HEK293 (cell line): ENCODE results near the gene ZNF28.

Experiments
- CTCF ChIA-PET: fragments of 350-600 bp; formaldehyde crosslinking; extraction: SDS; loops from one replicate; lab custom pipeline; 2021; ENCODE audit warnings: antibody characterized with exemption; lab: Yijun Ruan, JAX
- POLR2A ChIA-PET: fragments of 300-600 bp; formaldehyde crosslinking; extraction: SDS; loops from one replicate; lab custom pipeline; 2020; ENCODE audit warnings: antibody characterized with exemption, inconsistent platforms; lab: Yijun Ruan, JAX
- H3K27ac ChIP-seq: fragments of 200-500 bp; sonication (Bioruptor generic); 2 replicates; pipeline ENCODE4 v1.5.1; 2014; ENCODE audit warnings: low read depth, low read length, control low read depth, inconsistent platforms; ENCODE audit errors: extremely low read depth
- H3K36me3 ChIP-seq, 2 experiments: fragments of 200-500 bp in 1 of 2; sonication (Bioruptor generic) in 1 of 2; 1 replicate in 1 of 2; 2 replicates in 1 of 2; pipeline ENCODE4 v1.5.1; 2014 to 2017; ENCODE audit warnings: inconsistent platforms in 2 of 2, low read length in 2 of 2; ENCODE audit not compliant: control insufficient read depth in 2 of 2, insufficient read depth in 1 of 2
- H3K4me1 ChIP-seq: fragments of 200-500 bp; sonication (Bioruptor generic); 2 replicates; pipeline ENCODE4 v1.5.1; 2014; ENCODE audit warnings: mild to moderate bottlenecking, low read length, inconsistent platforms; ENCODE audit not compliant: control insufficient read depth, insufficient read depth
- H3K4me3 ChIP-seq: 2 replicates; pipeline ENCODE4 v1.5.1; 2011; ENCODE audit warnings: low read depth, mild to moderate bottlenecking, control low read depth, low read length, moderate library complexity
- H3K9me3 ChIP-seq: fragments of 200-500 bp; sonication (Bioruptor generic); 2 replicates; pipeline ENCODE4 v1.5.1; 2014; ENCODE audit warnings: low read depth, low read length, inconsistent platforms; ENCODE audit not compliant: control insufficient read depth, insufficient read depth
- HOXD13 ChIP-seq: sonication (generic); formaldehyde crosslinking; IDR thresholded peaks from 2 replicates; pipeline ENCODE4 v1.8.0; 2022; ENCODE audit warnings: missing genetic modification reagents, borderline replicate concordance
- OSR2 ChIP-seq: fragments of 450-650 bp; formaldehyde crosslinking; IDR thresholded peaks from 2 replicates; pipeline ENCODE4 v1.5.1; 2016; ENCODE audit warnings: missing biosample characterization, missing genetic modification characterization
- ZNF366 ChIP-seq: fragments of 450-650 bp; formaldehyde crosslinking; conservative IDR thresholded peaks from 2 replicates; pipeline ENCODE4 v1.5.1; 2016; ENCODE audit warnings: missing biosample characterization, missing genetic modification characterization
- ZNF621 ChIP-seq: fragments of 450-650 bp; formaldehyde crosslinking; IDR thresholded peaks from 2 replicates; pipeline ENCODE4 v1.5.1; 2017; ENCODE audit warnings: missing biosample characterization, missing genetic modification characterization

The ZNF28 gene

DNA sequence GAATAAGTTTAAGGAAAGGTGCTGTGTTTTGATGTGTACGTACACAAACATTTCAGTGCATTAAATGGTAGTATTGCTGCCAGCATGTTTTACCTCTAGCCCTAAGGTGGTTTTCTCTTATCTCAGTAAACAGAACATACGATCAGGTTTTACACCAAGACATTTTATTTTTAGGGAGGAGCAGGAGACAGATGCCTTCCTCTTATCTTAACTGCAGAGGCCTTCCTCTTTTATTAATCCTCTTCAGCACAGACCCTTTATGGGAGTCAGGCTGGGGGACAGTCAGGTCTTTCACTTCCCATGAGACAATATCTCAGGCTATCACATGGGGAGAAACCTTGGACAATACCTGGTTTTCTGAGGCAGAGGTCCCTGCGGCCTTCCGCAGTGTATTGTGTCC is 71.7 kb downstream of the ZNF28 start:
- H3K4me1 ChIP-seq, result no peaks in the 10 kb centered on the region
- H3K27ac ChIP-seq, result no peak overlapping the region
- H3K4me3 ChIP-seq, result no peak overlapping the region
- ChIA-PET POLR2A (no interaction called here), CTCF (no interaction called here)
- no peaks in the 10 kb centered on the region for H3K36me3 ChIP-seq
- TF ChIP-seq ZNF621 (tag by site-specific recombination), result no peak
- no peak for TF ChIP-seq ZNF366 (tag by site-specific recombination)
- H3K9me3 ChIP-seq, result no peaks in the 10 kb centered on the region

DNA sequence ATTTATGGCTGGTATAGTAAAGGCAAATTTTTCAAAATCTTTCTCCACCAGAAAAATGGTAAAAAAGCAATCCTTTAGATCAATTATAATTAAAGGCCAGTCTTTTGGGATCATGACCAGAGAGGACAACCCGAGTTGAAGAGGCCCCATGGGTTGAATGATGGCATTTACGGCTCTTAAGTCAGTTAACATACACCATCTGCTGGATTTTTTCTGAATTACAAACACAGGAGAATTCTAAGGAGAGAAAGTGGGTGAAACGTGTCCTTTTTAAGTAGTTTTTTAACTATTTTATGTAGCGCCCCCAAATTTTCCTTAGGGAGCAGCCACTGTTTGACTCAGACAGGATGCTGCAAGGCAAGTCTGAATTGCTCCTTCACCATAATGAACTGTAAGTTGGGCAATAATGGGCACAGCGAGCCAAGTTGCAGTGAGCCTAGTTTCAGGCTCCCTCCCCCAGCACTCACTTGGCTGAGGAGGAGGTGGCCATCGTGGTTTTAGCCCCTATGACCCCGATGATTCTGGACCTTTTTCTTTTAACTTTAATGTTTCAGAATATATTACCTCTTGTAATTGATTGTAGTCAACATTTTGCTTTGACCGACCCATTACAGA is 73.0 kb downstream of the ZNF28 start:
- TF ChIP-seq HOXD13 (CRISPR knock-in tag) (no peak), OSR2 (tag by site-specific recombination) (no peak)
- H3K9me3 ChIP-seq, result no peaks in the 10 kb centered on the region
- H3K4me1 ChIP-seq, result no peaks in the 10 kb centered on the region
- ChIA-PET CTCF (interaction anchor here (0.6 to 0.7 kb wide), 2 partner anchors 32 to 511 kb away, joined by 3 to 5 read pairs; no protein-coding TSS in a partner anchor), POLR2A (no interaction called here)
- no peak overlapping the region for H3K27ac ChIP-seq
- H3K36me3 ChIP-seq, result no peaks in the 10 kb centered on the region
- no peak overlapping the region for H3K4me3 ChIP-seq
